ENCODE measurements around the gene TMEM115. TPM values are rescaled to one million over a fixed set of nuclear protein-coding genes. Genes with fewer than 3 reads are reported as not detected.

The TMEM115 gene
- total and polyA plus RNA-seq, 11 donors, result 20.5 to 57.3 (median 28.9) TPM

DNA sequence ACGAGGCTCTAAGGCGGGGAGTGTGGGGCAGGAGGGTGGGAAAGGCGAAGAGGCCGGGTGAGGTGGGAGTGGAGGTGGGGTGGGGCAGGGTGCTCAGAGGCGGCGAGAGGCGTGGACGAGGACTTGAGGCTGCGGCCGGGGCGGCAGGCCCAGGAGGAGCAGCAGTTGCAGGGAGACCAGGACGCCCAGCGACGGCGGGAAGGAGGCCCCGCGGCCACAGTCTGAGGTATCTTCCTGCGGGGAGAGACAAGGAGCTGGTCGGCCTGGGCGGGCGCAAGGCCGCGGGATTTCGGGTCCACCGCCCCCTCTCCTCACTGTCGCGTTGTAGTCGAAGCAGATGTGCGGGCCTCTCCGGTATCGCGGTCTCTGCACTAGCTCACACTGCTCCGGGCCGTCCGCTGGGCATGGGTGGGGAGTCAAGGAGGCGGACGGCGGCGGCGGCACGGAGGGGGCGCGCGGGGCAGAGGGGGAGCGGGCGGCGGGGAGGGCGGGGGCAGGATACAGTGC, 5.3 kb upstream of the TMEM115 start:
- Histone ChIP-seq H3K27me3 (no peaks in the 10 kb centered on the region), H3K4me3 (peak overlapping the region; percentile 1 to 66 (median 57)), H3K4me1 (peaks cover 0 to 19% (median 8%) of the 10 kb centered on the region in 12 donors), H3K27ac (peak overlapping the region in 3 of 12 donors; percentile 9 to 73 (median 55)), H3K36me3 (no peaks in the 10 kb centered on the region), H3K9me3 (no peaks in the 10 kb centered on the region)
- ATAC-seq (peak in 2 of 4 donors; percentile 25 to 37), DNase-seq (peak in 3 of 5 donors; percentile 34 to 52 (median 47))
- 19 to 48% (median 27%) methylated on average over 29 to 48 of the region's 48 CpGs for WGBS, 4 donors
- TF ChIP-seq, protein P1, sequence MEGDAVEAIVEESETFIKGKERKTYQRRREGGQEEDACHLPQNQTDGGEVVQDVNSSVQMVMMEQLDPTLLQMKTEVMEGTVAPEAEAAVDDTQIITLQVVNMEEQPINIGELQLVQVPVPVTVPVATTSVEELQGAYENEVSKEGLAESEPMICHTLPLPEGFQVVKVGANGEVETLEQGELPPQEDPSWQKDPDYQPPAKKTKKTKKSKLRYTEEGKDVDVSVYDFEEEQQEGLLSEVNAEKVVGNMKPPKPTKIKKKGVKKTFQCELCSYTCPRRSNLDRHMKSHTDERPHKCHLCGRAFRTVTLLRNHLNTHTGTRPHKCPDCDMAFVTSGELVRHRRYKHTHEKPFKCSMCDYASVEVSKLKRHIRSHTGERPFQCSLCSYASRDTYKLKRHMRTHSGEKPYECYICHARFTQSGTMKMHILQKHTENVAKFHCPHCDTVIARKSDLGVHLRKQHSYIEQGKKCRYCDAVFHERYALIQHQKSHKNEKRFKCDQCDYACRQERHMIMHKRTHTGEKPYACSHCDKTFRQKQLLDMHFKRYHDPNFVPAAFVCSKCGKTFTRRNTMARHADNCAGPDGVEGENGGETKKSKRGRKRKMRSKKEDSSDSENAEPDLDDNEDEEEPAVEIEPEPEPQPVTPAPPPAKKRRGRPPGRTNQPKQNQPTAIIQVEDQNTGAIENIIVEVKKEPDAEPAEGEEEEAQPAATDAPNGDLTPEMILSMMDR (IDR thresholded peaks at IDR 0.05), result no peak
- no peak for TF ChIP-seq POLR2A (IDR thresholded peaks at IDR 0.05)
- intact Hi-C loops (cut with DNase I), result loop anchor here in 3 of 10 donors (5.0 kb wide), 2 partner anchors 173 to 178 kb away; no protein-coding TSS in a partner anchor

DNA sequence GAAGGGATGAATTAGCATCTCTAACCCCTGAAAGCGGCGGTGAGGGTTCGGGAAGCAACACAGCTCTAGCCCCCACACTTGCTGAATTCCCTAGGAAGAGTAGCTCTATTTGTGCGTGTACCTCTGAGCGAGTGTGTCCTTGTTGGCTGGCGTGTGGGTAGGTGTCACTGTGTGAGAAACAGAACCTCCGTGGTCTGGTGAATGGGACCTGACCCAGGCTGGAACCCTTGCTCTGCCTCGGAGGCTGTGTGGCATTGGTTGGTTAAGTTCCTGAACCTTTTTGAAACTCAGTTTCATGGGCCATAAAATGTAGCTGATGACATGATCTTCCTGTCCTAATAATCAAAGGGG, 414 bp upstream of the TMEM115 start:
- Histone ChIP-seq H3K27ac (peak overlapping the region in 1 of 12 donors; percentile 97), H3K36me3 (peaks cover 0 to 26% (median 16%) of the 10 kb centered on the region in 9 donors), H3K4me1 (peaks cover 19 to 54% (median 41%) of the 10 kb centered on the region in 12 donors), H3K4me3 (peak overlapping the region in 8 of 12 donors; percentile 30 to 97 (median 71)), H3K27me3 (no peaks in the 10 kb centered on the region), H3K9me3 (no peaks in the 10 kb centered on the region)
- intact Hi-C loops (cut with DNase I), result loop anchor here in 3 of 10 donors (5.0 to 10.0 kb wide), 3 partner anchors 253 to 1605 kb away; partner anchors contain the start of genes CISH (in 1 of the 3), MANF (in 1 of the 3) and PCBP4 (in 1 of the 3)
- TF ChIP-seq, protein P1 (IDR thresholded peaks at IDR 0.05), result no peak
- TF ChIP-seq POLR2A (IDR thresholded peaks at IDR 0.05), result no peak
- no peak for ATAC-seq
- DNase-seq, result no peak
- WGBS, 4 donors, result 21 to 24% (median 21%) methylated on average over 8 of the region's 8 CpGs

DNA sequence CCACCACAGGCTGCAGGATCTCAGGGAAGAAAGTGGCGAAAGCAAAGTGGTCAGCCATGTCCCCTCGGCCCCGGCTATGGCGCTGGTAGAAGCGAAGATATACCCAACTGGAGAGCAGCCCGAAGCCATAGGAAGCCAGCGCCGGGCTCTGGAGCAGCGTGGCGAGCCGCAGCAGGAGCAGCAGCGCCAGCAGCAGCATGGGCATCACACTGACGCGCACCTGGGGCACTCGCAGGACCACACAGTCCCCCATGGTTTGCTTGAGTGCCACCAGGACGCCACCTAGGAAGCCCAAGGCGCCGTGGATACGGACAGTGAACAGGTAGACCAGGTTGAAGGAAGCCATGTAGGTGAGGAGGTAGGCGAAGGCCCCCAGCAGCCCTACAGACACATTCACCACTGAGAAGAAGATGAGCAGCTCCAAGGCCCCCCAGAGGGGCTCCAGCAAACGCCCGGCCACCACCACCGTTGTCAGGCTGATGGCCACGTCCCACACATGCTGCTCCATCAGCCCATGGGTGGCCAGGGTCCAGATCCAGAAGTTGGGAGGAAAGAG, 888 bp downstream of the TMEM115 start:
- intact Hi-C loops (cut with DNase I), result loop anchor here in 3 of 10 donors (5.0 to 10.0 kb wide), 3 partner anchors 254 to 1606 kb away; partner anchors contain the start of genes CISH (in 1 of the 3), MANF (in 1 of the 3) and PCBP4 (in 1 of the 3)
- H3K36me3 ChIP-seq, result peaks cover 0 to 39% (median 29%) of the 10 kb centered on the region in 9 donors
- WGBS, 4 donors, result 37 to 44% (median 43%) methylated on average over 19 to 24 of the region's 24 CpGs

More for the DNA sequence above, 888 bp downstream of the TMEM115 start:
- H3K4me1 ChIP-seq, result peaks cover 19 to 51% (median 40%) of the 10 kb centered on the region in 12 donors
- peak overlapping the region; percentile 60 to 97 (median 80) for H3K4me3 ChIP-seq
- H3K9me3 ChIP-seq, result no peaks in the 10 kb centered on the region
- no peaks in the 10 kb centered on the region for H3K27me3 ChIP-seq
- ATAC-seq (no peak), DNase-seq (no peak)
- H3K27ac ChIP-seq, result peak overlapping the region in 11 of 12 donors; percentile 89 to 97 (median 91)
- TF ChIP-seq, protein P1 (IDR thresholded peaks at IDR 0.05), result no peak
- TF ChIP-seq POLR2A (IDR thresholded peaks at IDR 0.05), result no peak

Measured in heart left ventricle (tissue), 16 donors.